Measurements from ENCODE around the gene MYD88. TPM values are rescaled to one million over a fixed set of nuclear protein-coding genes. Genes with fewer than 3 reads are reported as not detected.
A peak's percentile ranks its signal among the peaks of the same experiment; 100 is the strongest.

The MYD88 gene
- total RNA-seq, 1 experiment from 2014 or later, result 19.2 TPM

GRCh38 chr3:38147421-38147820 is 9.0 kb downstream of the MYD88 start (continued):
- TF ChIP-seq PRDM15 (CRISPR knock-in tag; IDR thresholded peaks at IDR 0.05) (no peak), ZNF512 (CRISPR knock-in tag; IDR thresholded peaks at IDR 0.05; ENCODE audit: borderline replicate concordance) (no peak), PRRX2 (CRISPR knock-in tag; IDR thresholded peaks at IDR 0.05) (no peak), CDX4 (CRISPR knock-in tag; IDR thresholded peaks at IDR 0.05; ENCODE audit: borderline replicate concordance) (no peak)

GRCh38 chr3:38148311-38148882 is 9.9 kb downstream of the MYD88 start:
- ChIA-PET CTCF (no interaction called here), POLR2A (no interaction called here)
- no peak for DNase-seq (ENCODE audit: low spot score)
- H3K4me1 Mint-ChIP-seq, result no peaks in the 10 kb centered on the region
- peaks cover 22% of the 10 kb centered on the region for H3K9me3 Mint-ChIP-seq
- H3K27ac Mint-ChIP-seq, result no peak overlapping the region
- peaks cover 2% of the 10 kb centered on the region; the same call in 1 of the 2 replicates for H3K36me3 Mint-ChIP-seq
- ATAC-seq, result no peak
- TF ChIP-seq HMGA2 (CRISPR knock-in tag; IDR thresholded peaks at IDR 0.05), result peak; percentile 93
- TF ChIP-seq NFYB (CRISPR knock-in tag; conservative IDR thresholded peaks at IDR 0.05; ENCODE audit: low read depth), result no peak
- H3K4me3 Mint-ChIP-seq, result no peak overlapping the region
- H3K27me3 Mint-ChIP-seq (ENCODE audit: low read depth), result peaks cover 17% of the 10 kb centered on the region

GRCh38 chr3:38149708-38150107 is 11.2 kb downstream of the MYD88 start:
- H3K27ac Mint-ChIP-seq, result no peak overlapping the region
- H3K9me3 Mint-ChIP-seq, result peaks cover 22% of the 10 kb centered on the region
- CTCF ChIA-PET, result no interaction called here
- DNase-seq (ENCODE audit: low spot score), result no peak
- H3K27me3 Mint-ChIP-seq (ENCODE audit: low read depth), result peaks cover 17% of the 10 kb centered on the region
- peaks cover 2% of the 10 kb centered on the region; the same call in 1 of the 2 replicates for H3K36me3 Mint-ChIP-seq
- no peaks in the 10 kb centered on the region for H3K4me1 Mint-ChIP-seq
- POLR2A ChIA-PET, result no interaction called here
- no peak for ATAC-seq
- no peak overlapping the region for H3K4me3 Mint-ChIP-seq
- TF ChIP-seq KAT7 (CRISPR knock-in tag; IDR thresholded peaks at IDR 0.05; ENCODE audit: borderline replicate concordance) (no peak), FOXK1 (CRISPR knock-in tag; IDR thresholded peaks at IDR 0.05) (no peak), SP1 (CRISPR knock-in tag; conservative IDR thresholded peaks at IDR 0.05) (no peak), RELA (CRISPR knock-in tag; IDR thresholded peaks at IDR 0.05; ENCODE audit: borderline replicate concordance) (no peak), ZNF232 (CRISPR knock-in tag; IDR thresholded peaks at IDR 0.05) (no peak), CTCF (IDR thresholded peaks at IDR 0.05) (no peak), ARID4B (CRISPR knock-in tag; IDR thresholded peaks at IDR 0.05; ENCODE audit: borderline replicate concordance) (no peak), ZNF317 (CRISPR knock-in tag; IDR thresholded peaks at IDR 0.05; ENCODE audit: borderline replicate concordance, low read depth) (no peak), TEAD4 (CRISPR knock-in tag; IDR thresholded peaks at IDR 0.05) (no peak), ZNF396 (CRISPR knock-in tag; IDR thresholded peaks at IDR 0.05; ENCODE audit: borderline replicate concordance) (no peak), IRF2 (CRISPR knock-in tag; IDR thresholded peaks at IDR 0.05; ENCODE audit: borderline replicate concordance, low read depth) (no peak), NR2C2 (CRISPR knock-in tag; IDR thresholded peaks at IDR 0.05) (no peak), ATF6 (CRISPR knock-in tag; IDR thresholded peaks at IDR 0.05) (no peak), ZNF423 (CRISPR knock-in tag; IDR thresholded peaks at IDR 0.05) (no peak)
